KMS-11 (cell line): ENCODE data around the gene NCAM2.

ENCODE experiments used
- H2AFZ ChIP-seq: fragments of 200-600 bp; sonication (generic); 2 replicates; pipeline ENCODE4 v1.6.1; 2016; ENCODE audit warnings: antibody characterized with exemption, mixed run types, low read depth
- H3K27ac ChIP-seq: fragments of 200-600 bp; sonication (generic); 2 replicates; pipeline ENCODE4 v1.6.1; 2016; ENCODE audit warnings: mild to moderate bottlenecking, mixed run types
- H3K27me3 ChIP-seq: fragments of 200-600 bp; sonication (generic); 2 replicates; pipeline ENCODE4 v1.6.1; 2017; ENCODE audit warnings: mild to moderate bottlenecking, low read depth, mixed run types, moderate library complexity; ENCODE audit not compliant: insufficient read depth
- H3K36me3 ChIP-seq: fragments of 200-600 bp; sonication (generic); 2 replicates; pipeline ENCODE4 v1.6.1; 2017; ENCODE audit warnings: mild to moderate bottlenecking, mixed run types; ENCODE audit not compliant: insufficient read depth
- H3K4me1 ChIP-seq: fragments of 200-600 bp; sonication (generic); 2 replicates; pipeline ENCODE4 v1.6.1; 2016; ENCODE audit warnings: mild to moderate bottlenecking, low read depth, mixed run types; ENCODE audit not compliant: poor library complexity, severe bottlenecking
- H3K4me2 ChIP-seq: fragments of 200-600 bp; sonication (generic); 2 replicates; pipeline ENCODE4 v1.7.0; 2016; ENCODE audit warnings: mild to moderate bottlenecking, mixed run types
- H3K4me3 ChIP-seq: fragments of 200-600 bp; sonication (generic); IDR thresholded peaks from 2 replicates; pipeline ENCODE4 v1.6.1; 2017; ENCODE audit warnings: low read depth, low read length, mixed read lengths; ENCODE audit not compliant: insufficient read depth
- H3K79me2 ChIP-seq: fragments of 200-600 bp; sonication (generic); 2 replicates; pipeline ENCODE4 v1.6.1; 2016; ENCODE audit warnings: low read depth, mixed run types; ENCODE audit not compliant: insufficient read depth
- H3K9ac ChIP-seq: fragments of 200-600 bp; sonication (generic); 2 replicates; pipeline ENCODE4 v1.6.1; 2016; ENCODE audit warnings: mild to moderate bottlenecking, mixed run types
- H4K20me1 ChIP-seq: fragments of 200-600 bp; sonication (generic); 2 replicates; pipeline ENCODE4 v1.6.1; 2016; ENCODE audit warnings: mild to moderate bottlenecking, mixed run types; ENCODE audit not compliant: insufficient read depth
- CTCF ChIP-seq: fragments of 200-600 bp; sonication (generic); conservative IDR thresholded peaks from 2 replicates; pipeline ENCODE4 v1.6.1; 2017; ENCODE audit warnings: low read depth, mild to moderate bottlenecking, antibody characterized with exemption, low read length, moderate library complexity, mixed read lengths

NCAM2 gene

GRCh38 chr21:21064353-21064752 is 66.1 kb downstream of the NCAM2 start:
- H2AFZ ChIP-seq: no peak overlapping the region
- no peak overlapping the region for H3K27ac ChIP-seq
- H3K9ac ChIP-seq: no peak overlapping the region
- H3K4me1 ChIP-seq: no peaks in the 10 kb centered on the region
- H3K4me2 ChIP-seq: no peak overlapping the region
- no peak overlapping the region for H3K4me3 ChIP-seq
- TF ChIP-seq CTCF: no peak
- no peaks in the 10 kb centered on the region for H3K79me2 ChIP-seq
- no peaks in the 10 kb centered on the region for H3K36me3 ChIP-seq
- H4K20me1 ChIP-seq: no peaks in the 10 kb centered on the region
- no peaks in the 10 kb centered on the region for H3K27me3 ChIP-seq

GRCh38 chr21:21067375-21067774 is 69.2 kb downstream of the NCAM2 start:
- Histone ChIP-seq H3K27ac (no peak overlapping the region), H3K27me3 (no peaks in the 10 kb centered on the region)
- TF ChIP-seq CTCF: no peak

GRCh38 chr21:21074305-21074704 is 76.1 kb downstream of the NCAM2 start:
- Histone ChIP-seq H3K9ac (no peak overlapping the region), H3K4me1 (no peaks in the 10 kb centered on the region), H3K27ac (no peak overlapping the region), H3K79me2 (no peaks in the 10 kb centered on the region), H3K4me3 (no peak overlapping the region), H3K27me3 (no peaks in the 10 kb centered on the region), H2AFZ (no peak overlapping the region), H3K4me2 (no peak overlapping the region), H4K20me1 (no peaks in the 10 kb centered on the region), H3K36me3 (no peaks in the 10 kb centered on the region)
- TF ChIP-seq CTCF: no peak

More at GRCh38 chr21:21067375-21067774, 69.2 kb downstream of the NCAM2 start:
- Histone ChIP-seq H3K4me3 (no peak overlapping the region), H3K79me2 (no peaks in the 10 kb centered on the region), H3K4me2 (no peak overlapping the region), H3K9ac (no peak overlapping the region), H3K4me1 (no peaks in the 10 kb centered on the region), H2AFZ (no peak overlapping the region), H4K20me1 (no peaks in the 10 kb centered on the region), H3K36me3 (no peaks in the 10 kb centered on the region)

DNA sequence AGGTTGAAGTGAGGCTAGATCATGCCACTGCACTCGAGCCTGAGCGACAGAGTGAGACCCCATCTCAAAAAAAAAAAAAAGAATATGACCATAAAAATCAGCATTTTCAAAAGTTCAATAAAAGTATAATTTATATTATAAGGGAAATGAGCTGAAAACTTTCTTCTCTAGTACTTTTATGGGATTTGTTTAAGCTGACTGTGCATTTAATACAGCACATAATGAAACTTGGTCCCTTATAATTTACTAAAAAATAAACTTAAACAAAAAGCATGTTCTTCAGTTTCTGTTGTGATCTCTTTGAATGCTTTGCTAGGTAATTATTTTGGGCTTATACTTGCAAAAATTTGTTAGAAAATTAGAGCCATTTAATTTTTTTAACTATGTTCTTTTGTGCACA is 77.8 kb downstream of the NCAM2 start:
- H3K4me2 ChIP-seq: no peak overlapping the region
- H3K79me2 ChIP-seq: no peaks in the 10 kb centered on the region
- no peaks in the 10 kb centered on the region for H3K27me3 ChIP-seq
- H2AFZ ChIP-seq: no peak overlapping the region
- no peaks in the 10 kb centered on the region for H3K36me3 ChIP-seq
- no peaks in the 10 kb centered on the region for H3K4me1 ChIP-seq
- H3K9ac ChIP-seq: no peak overlapping the region
- no peak overlapping the region for H3K27ac ChIP-seq
- no peaks in the 10 kb centered on the region for H4K20me1 ChIP-seq
- TF ChIP-seq CTCF: no peak
- no peak overlapping the region for H3K4me3 ChIP-seq

- Histone ChIP-seq H3K36me3 (no peaks in the 10 kb centered on the region), H3K79me2 (no peaks in the 10 kb centered on the region), H3K27ac (no peak overlapping the region), H2AFZ (no peak overlapping the region), H3K4me1 (no peaks in the 10 kb centered on the region), H3K9ac (no peak overlapping the region), H4K20me1 (no peaks in the 10 kb centered on the region), H3K27me3 (no peaks in the 10 kb centered on the region), H3K4me3 (no peak overlapping the region), H3K4me2 (no peak overlapping the region)
- no peak for TF ChIP-seq CTCF
Measured at GRCh38 chr21:21076491-21076890, 78.3 kb downstream of the NCAM2 start.
